Activated naive CD4-positive, alpha-beta T cell treated with anti-CD3 and anti-CD28 coated beads, Interleukin-2, amount 50 U/mL, for 16 hours (primary cell): ENCODE results near the gene KLRF1.
"Not testable (repeated sequence)": the region's sequence is repeated elsewhere in the genome, so short reads cannot be mapped to it uniquely, and the experiment has no call there.

ENCODE experiments used
- DNase-seq: peaks from one replicate; pipeline ENCODE4 v3.0.0-alpha.2; 2020

The KLRF1 gene

GRCh38 chr12:9872162-9872561, 44.9 kb downstream of the KLRF1 start:
- no peak for DNase-seq

GRCh38 chr12:9872742-9873141, 45.5 kb downstream of the KLRF1 start:
- no peak for DNase-seq

- DNase-seq, result not testable (repeated sequence)
Measured at GRCh38 chr12:9876120-9876519, 48.8 kb downstream of the KLRF1 start.

- DNase-seq, result no peak
Measured at GRCh38 chr12:9880532-9881078, 53.3 kb downstream of the KLRF1 start.

GRCh38 chr12:9881246-9881645, 54.0 kb downstream of the KLRF1 start, which contains the start of gene KLRF2:
Gene KLRF2 (plus strand): TSS chr12:9881489. CDS start chr12:9881596, 107 bp downstream.
- no peak for DNase-seq

- no peak for DNase-seq
Measured at GRCh38 chr12:9881988-9882387, 54.7 kb downstream of the KLRF1 start.

GRCh38 chr12:9883175-9883574, 55.9 kb downstream of the KLRF1 start:
- DNase-seq, result no peak

GRCh38 chr12:9888665-9889273, 61.5 kb downstream of the KLRF1 start:
- DNase-seq, result no peak
